ENCODE data around the gene ZBED4.
"Not testable (repeated sequence)": the region's sequence is repeated elsewhere in the genome, so short reads cannot be mapped to it uniquely, and the experiment has no call there.

Gene ZBED4

DNA sequence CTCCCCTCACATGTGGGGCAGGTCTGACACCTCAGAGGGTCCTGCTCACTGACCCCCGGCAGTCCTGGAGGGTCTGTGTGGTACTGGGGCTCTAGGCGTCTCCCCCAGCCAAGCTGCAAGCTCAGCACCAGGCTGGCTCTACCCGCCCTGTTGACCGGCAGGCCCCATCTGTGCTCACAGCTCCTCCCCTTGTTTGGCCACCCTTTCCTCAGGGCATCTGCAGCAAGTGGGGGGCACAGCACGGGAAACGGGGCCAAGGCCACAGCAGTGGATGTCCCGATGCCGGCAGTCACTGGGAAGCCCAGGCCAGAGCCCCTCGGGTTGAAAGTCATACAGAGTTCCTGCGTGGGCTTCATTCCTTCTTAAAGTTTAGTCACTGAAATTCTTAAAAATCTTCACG, 31.9 kb upstream of the ZBED4 start:
- not testable (repeated sequence) for H3K4me3 Mint-ChIP-seq; H3K9me3 Mint-ChIP-seq; H3K27me3 Mint-ChIP-seq (ENCODE audit: low read depth); DNase-seq (ENCODE audit: low spot score); H3K27ac Mint-ChIP-seq
- Mint-ChIP-seq H3K36me3 (ENCODE audit: low read depth) (peaks cover 68% of the 10 kb centered on the region), H3K4me1 (ENCODE audit: low read depth) (peaks cover 36% of the 10 kb centered on the region)

DNA sequence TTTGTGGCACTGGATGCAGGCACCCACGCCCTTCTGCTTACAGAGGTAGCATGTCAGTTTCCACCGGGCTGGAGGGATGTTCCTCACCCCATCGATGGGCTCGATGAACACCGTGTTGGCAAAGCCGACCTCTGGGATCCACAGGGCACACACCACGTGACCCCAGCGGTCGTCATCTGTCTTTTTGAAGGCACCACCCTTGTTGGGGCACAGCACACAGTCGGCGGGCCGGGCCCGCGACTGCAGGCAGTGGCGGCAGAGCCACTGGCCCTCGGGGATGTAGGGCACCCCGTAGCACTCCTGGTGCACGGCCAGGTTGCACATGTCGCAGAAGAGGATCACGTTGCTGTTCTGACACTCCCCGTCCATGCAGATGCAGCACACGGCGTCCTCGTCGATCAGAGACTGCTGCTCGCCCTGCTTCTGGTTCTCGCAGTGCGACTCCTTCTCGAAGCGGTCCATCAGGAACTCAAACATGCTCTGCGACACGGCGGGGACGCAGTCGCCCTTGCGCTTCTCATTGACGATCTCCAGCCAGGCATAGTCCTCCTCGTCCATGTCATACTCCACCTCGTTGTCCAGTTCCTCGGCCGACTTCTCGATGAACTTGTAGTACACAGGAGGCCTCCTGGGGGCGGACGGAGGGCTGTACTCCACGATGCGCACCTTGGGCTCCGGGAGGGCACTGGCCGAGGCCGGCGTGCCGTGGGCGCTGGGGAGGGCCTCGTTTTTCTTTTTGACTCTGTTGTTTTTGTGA, 30.2 kb upstream of the ZBED4 start:
- peaks cover 51% of the 10 kb centered on the region for H3K36me3 Mint-ChIP-seq (ENCODE audit: low read depth)
- no peak overlapping the region for H3K4me3 Mint-ChIP-seq
- no peak for DNase-seq (ENCODE audit: low spot score)
- peaks cover 25% of the 10 kb centered on the region for H3K4me1 Mint-ChIP-seq (ENCODE audit: low read depth)
- peak overlapping the region; percentile 41 for H3K27ac Mint-ChIP-seq
- H3K9me3 Mint-ChIP-seq = no peaks in the 10 kb centered on the region
- no peaks in the 10 kb centered on the region for H3K27me3 Mint-ChIP-seq (ENCODE audit: low read depth)

DNA sequence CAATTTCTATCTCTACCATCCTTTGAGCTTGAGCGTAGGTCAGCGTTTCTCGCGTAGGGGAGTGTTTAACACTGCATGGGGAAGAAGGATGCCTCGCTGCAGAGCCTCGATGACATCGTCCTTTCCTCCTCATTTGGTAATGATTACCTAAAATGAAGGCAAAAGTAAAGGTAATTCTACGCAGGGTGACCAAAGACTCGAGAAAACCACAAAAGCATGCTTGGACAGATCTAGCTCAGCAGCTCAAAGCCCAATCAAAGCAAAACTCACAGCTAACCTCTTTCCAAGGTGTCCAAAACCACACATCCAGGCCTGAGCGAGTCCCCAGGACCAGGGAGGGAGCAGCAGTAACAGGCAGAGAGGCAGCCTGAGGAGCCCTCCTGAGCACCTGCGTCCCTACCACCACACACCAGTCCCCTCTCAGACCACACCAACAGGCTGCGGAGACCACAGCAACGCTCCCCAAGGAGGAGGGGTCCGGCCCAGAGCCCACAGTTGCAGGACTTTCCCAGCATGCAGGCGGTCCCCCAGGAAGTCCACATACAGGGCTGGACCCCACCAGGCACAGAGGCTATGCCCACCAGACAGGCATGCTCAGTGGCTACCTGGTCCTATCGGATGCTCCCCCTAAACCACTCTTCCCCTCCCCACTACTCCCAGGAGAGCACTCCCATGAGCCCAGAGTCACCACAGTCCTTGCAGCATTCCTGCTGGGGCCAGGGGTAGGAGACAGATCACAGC, 29.3 kb upstream of the ZBED4 start:
- no peak for DNase-seq (ENCODE audit: low spot score)
- Mint-ChIP-seq H3K9me3 (no peaks in the 10 kb centered on the region), H3K36me3 (ENCODE audit: low read depth) (peaks cover 42% of the 10 kb centered on the region), H3K4me3 (peak overlapping the region; percentile 48), H3K27me3 (ENCODE audit: low read depth) (no peaks in the 10 kb centered on the region), H3K27ac (no peak overlapping the region), H3K4me1 (ENCODE audit: low read depth) (peaks cover 27% of the 10 kb centered on the region)

DNA sequence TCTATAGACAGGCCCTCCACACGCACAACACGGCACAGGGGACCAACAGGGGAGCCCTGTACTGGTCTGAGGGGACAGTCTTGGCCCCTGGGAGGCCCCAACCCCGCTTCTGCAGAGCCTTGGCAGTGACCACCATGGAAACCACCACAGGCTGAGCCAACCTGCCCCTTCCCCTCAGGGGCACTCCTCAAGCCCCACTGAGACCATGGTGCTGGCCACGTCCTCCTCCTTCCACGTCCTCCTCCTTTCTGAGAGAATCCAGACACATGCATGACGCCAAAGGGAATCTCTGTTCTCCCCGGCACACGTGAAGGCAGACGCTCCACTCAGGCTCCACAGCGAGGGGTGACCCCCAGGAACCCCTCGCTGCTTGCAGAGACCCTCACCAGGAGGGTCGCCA, 28.7 kb upstream of the ZBED4 start:
- H3K4me3 Mint-ChIP-seq = peak overlapping the region; percentile 93
- H3K4me1 Mint-ChIP-seq (ENCODE audit: low read depth) = peaks cover 33% of the 10 kb centered on the region

DNA sequence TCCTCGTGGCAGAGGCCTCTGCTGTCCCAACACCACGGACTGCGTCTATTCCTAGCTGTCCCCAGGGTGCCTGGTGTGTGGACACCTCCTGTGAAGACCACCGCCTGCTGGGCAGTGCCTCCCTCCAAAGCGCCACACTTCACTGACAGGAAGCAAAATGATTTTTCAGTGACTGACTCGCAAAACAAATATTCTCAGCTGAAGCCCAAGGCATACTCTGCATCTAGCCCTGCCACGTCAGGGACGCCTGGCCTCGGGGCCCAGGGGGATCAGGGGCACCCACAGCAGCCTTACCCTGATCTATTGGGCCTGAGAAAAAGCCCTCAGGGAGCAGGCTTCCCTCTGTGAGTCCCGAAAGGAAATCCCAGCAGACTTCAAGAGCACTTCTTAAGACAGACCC, 28.2 kb upstream of the ZBED4 start:
- Mint-ChIP-seq H3K27me3 (ENCODE audit: low read depth) (no peaks in the 10 kb centered on the region), H3K36me3 (ENCODE audit: low read depth) (peaks cover 39% of the 10 kb centered on the region), H3K9me3 (peaks cover 4% of the 10 kb centered on the region), H3K27ac (peak overlapping the region; percentile 93), H3K4me1 (ENCODE audit: low read depth) (peaks cover 36% of the 10 kb centered on the region), H3K4me3 (peak overlapping the region; percentile 93)
- DNase-seq (ENCODE audit: low spot score) = no peak

More for the DNA sequence above, 28.7 kb upstream of the ZBED4 start:
- DNase-seq (ENCODE audit: low spot score) = no peak
- H3K27ac Mint-ChIP-seq = no peak overlapping the region
- H3K9me3 Mint-ChIP-seq = peaks cover 3% of the 10 kb centered on the region
- H3K27me3 Mint-ChIP-seq (ENCODE audit: low read depth) = no peaks in the 10 kb centered on the region
- H3K36me3 Mint-ChIP-seq (ENCODE audit: low read depth) = peaks cover 42% of the 10 kb centered on the region

DNA sequence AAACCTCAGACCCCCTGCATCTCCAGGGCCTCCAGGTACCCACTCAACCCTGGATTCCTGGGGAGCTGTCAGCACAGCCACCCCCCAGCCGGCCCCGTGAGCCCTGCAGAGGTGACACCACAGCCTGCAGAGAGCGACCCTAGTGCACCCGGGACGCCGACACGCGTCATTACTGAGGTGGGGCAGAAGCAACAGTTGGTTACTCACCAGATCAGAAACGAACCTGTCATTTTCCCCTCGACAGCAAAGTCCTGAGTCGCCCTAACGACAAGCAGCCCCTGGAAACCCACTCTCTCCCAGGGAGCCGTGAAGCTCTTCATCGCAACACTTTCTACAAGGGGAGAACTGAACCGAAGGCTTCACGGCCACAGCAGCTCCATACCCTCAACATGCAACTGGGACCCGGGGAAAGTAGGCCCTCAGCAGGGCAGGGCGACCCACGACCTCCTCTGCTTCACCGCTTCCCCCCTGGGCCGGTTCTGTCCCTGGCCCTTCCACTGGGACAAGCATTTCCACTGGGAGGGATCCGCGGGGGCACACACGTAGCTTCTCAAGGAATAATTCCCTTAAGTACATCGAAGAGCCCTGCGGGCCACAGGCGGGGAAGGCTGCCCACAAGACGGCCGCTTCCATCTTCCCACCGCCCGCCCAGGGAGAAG, 27.6 kb upstream of the ZBED4 start:
- peaks cover 35% of the 10 kb centered on the region for H3K4me1 Mint-ChIP-seq (ENCODE audit: low read depth)
- H3K4me3 Mint-ChIP-seq = peak overlapping the region; percentile 93
- H3K9me3 Mint-ChIP-seq = peaks cover 4% of the 10 kb centered on the region

DNA sequence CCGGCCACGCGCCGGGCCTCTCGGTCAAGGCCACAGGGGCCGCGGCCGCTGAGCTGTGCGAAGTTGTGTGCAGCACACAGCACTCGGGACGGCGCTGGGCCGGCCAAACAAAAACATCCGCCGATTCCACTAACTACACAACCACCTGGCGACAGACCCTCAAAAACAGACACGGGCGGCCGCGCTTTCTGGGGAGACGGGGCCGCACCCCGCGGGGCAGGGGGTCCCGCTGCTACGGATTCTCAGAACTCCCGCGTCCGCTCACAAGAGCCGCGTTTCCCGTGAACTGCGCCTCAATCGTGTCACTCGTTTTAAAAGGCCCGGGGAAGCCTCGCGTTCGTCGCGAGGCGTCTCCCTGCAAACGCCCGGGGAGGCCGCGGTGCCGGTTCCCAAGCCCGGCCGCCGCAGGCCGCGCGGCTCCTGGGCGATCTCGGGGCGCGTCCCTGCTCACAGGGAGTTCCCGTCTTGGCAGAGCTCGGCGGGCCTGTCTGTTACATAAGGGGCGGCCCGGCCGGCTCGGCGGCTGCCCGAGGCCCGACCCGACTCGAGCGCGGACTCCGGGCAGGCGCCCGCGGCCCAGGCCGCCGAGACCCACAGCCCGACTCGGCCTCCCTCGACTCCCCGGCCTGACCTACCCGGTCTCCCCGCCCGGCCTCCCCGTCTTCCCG, 26.9 kb upstream of the ZBED4 start:
- Mint-ChIP-seq H3K9me3 (peaks cover 4% of the 10 kb centered on the region), H3K27ac (peak overlapping the region; percentile 93), H3K36me3 (ENCODE audit: low read depth) (peaks cover 30% of the 10 kb centered on the region), H3K4me3 (peak overlapping the region; percentile 93), H3K4me1 (ENCODE audit: low read depth) (peaks cover 36% of the 10 kb centered on the region), H3K27me3 (ENCODE audit: low read depth) (no peaks in the 10 kb centered on the region)
- no peak for DNase-seq (ENCODE audit: low spot score)

More for the DNA sequence above, 27.6 kb upstream of the ZBED4 start:
- Mint-ChIP-seq H3K27me3 (ENCODE audit: low read depth) (no peaks in the 10 kb centered on the region), H3K27ac (peak overlapping the region; percentile 93), H3K36me3 (ENCODE audit: low read depth) (peaks cover 32% of the 10 kb centered on the region)
- peak; percentile 52 for DNase-seq (ENCODE audit: low spot score)

DNA sequence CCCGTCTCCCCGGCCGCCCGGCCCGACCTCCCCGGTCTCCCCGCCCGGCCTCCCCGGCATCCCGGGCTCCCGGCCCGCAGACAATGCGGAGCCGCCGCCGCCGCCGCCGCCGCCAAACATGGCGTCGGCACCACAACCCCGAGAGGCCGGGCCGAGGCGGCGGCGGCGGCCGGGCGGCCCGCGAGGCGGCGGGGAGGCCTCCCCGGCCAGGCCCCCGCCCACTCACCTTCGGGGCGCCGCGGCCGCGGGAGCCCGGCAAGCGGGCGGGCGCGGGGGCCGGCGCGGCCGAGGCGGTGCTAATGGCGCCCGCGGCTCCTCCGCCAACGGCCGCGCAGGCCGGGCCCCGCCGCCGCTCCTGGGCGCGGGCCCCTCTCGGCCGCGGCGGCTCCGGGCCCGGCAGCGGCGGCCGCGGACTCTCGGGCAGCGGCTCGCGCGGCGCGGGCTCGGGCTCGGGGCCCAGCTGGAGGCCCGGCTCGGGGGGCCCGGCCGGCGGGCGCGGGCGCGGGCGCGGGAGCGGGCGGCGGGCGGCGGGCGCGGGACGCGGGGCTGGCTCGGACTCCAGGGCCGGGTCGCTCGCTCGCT, 26.3 kb upstream of the ZBED4 start:
- Mint-ChIP-seq H3K36me3 (ENCODE audit: low read depth) (peaks cover 30% of the 10 kb centered on the region), H3K9me3 (peaks cover 4% of the 10 kb centered on the region), H3K4me1 (ENCODE audit: low read depth) (peaks cover 36% of the 10 kb centered on the region), H3K27ac (no peak overlapping the region), H3K4me3 (no peak overlapping the region), H3K27me3 (ENCODE audit: low read depth) (no peaks in the 10 kb centered on the region)
- no peak for DNase-seq (ENCODE audit: low spot score)

DNA sequence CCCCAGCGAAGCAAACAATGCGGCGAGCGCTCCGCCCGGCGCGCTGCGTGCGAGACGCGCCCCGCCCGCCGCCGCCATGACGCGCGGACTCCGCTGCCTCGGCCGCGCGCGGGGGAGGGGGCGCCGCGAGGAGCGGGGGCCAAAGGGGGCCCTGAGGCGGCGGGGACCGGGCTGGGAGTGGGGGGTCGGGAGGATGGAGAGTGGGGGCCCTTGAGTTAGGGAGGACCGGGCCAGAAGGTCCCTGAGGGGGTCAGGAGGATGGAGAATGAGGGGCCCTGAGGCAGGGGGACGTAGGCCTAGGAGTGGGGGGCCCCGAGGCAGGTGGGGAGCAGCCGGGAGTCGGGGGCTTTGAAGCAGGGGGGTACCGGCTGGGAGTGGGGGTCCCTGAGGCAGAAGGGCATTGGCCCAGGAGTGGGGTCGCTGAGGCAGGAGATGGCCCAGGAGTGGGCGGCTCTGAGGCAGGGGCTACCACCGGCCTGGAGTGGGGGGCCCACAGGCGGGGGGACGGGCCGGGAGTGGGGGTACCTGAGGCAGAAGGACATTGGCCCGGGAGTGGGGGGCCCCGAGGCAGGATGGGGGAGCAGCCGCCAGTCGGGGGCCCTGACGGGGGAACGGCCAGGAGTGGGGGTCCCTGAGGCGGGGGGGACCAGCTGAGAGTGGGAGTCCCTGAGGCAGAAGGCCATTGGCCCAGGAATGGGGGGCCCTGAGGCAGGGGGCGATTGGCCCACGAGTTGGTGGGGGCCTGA, 25.6 kb upstream of the ZBED4 start, which contains the start of gene BRD1:
TSS of gene BRD1 (minus strand) at position 21 of the 746 bp plus-strand sequence. CDS start 3,556 bp downstream, outside the sequence.
- peak; percentile 61 for DNase-seq (ENCODE audit: low spot score)

DNA sequence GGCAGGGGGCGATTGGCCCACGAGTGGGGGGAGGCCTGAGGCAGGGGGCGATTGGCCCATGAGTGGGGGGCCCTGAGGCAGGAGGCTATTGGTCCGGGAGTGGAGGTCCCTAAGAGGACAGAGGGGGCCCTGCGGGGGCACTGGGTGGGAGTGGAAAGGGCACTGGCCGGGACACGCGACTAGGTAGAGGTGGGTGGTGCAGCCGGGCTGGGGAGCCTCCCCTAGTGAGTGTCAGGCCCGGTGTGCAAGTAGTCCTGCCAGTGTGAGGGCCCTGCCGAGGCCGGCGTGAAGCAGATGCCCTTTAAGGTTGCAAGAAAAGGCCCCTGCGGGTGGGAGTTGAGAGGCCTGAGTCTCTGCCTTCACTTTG, 25.1 kb upstream of the ZBED4 start:
- peaks cover 37% of the 10 kb centered on the region for H3K4me1 Mint-ChIP-seq (ENCODE audit: low read depth)
- peak overlapping the region; percentile 75 for H3K4me3 Mint-ChIP-seq
- peak overlapping the region; percentile 88 for H3K27ac Mint-ChIP-seq
- no peak for DNase-seq (ENCODE audit: low spot score)
- H3K36me3 Mint-ChIP-seq (ENCODE audit: low read depth) = peaks cover 23% of the 10 kb centered on the region
- peaks cover 4% of the 10 kb centered on the region for H3K9me3 Mint-ChIP-seq
- no peaks in the 10 kb centered on the region for H3K27me3 Mint-ChIP-seq (ENCODE audit: low read depth)

More for the DNA sequence above, 25.6 kb upstream of the ZBED4 start, which contains the start of gene BRD1:
- H3K9me3 Mint-ChIP-seq = peaks cover 4% of the 10 kb centered on the region
- peaks cover 27% of the 10 kb centered on the region for H3K36me3 Mint-ChIP-seq (ENCODE audit: low read depth)
- H3K27ac Mint-ChIP-seq = peak within 1 kb of the TSS; percentile 93
- H3K27me3 Mint-ChIP-seq (ENCODE audit: low read depth) = no peaks in the 10 kb centered on the region
- peaks cover 38% of the 10 kb centered on the region for H3K4me1 Mint-ChIP-seq (ENCODE audit: low read depth)
- H3K4me3 Mint-ChIP-seq = peak within 1 kb of the TSS; percentile 93

DNA sequence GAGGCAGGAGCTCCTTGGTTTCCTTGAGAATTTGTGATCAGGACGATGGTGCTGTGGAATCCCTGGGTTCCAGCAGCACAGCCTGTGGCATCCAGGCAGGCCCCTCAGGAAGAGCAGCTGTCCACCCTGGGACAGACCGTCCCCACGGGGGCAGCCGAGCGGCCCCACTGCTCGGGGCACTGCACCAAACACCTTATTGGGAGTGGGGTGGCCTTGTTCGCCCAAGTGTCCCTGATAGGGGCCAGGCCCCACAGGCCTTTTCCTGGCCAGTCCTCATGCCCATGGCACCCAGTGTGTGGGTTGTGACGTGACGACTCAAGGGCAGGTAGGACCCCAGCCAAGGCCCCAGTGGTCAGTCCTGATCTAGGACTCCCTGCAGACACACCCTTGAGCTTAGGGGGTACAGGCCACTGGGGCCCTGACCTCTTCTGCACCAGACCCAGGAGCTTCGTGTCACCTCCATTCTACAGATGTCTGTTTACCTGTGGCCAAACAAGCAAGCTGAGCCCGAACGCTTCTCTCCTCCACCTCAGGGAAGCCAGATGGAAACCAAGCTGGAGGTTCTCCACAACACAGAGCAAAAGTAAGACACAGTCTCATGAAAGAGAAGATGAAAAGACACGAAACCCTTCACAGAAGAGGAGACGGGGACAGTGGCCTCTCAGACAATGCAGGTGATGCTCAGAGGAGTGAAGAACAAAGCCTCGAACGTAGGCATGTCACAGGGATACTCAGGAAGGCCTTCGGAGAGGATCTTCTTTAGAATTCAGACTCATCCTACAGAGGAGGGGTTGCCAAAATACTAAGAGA, 24.4 kb upstream of the ZBED4 start:
- DNase-seq (ENCODE audit: low spot score) = no peak
- peaks cover 32% of the 10 kb centered on the region for H3K4me1 Mint-ChIP-seq (ENCODE audit: low read depth)
- no peaks in the 10 kb centered on the region for H3K27me3 Mint-ChIP-seq (ENCODE audit: low read depth)

DNA sequence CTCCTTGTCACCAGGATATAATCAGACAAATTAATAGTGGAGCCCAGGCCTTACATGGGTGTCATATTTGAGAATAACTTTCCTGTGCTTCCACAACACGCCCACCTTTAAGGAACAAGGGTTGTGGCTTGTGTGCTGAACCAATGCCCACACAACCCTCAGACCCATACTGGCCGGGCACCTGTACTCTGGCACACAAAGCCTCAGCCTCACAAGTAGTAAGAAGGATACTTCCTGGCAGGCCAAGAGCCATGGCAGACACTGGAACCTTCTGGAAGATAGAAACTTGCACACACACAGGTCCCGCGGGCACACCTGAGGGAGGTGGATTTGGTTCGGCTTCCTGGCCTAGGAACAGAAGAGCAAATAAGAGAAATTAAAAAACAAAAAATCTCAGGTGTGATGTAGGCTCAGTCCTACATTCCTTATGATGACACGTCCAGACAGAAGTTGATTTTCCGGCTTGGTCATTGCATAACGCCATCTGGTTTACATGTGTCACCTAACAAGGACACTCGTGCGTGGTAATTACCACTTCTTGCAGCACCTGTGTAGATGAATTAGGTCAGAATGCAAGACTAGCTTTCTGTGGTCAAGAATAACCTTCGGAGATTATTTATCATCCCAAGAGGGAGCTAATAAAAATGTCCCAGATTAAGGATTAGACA, 20.2 kb upstream of the ZBED4 start:
- peaks cover 2% of the 10 kb centered on the region for H3K27me3 Mint-ChIP-seq (ENCODE audit: low read depth)
- no peak for DNase-seq (ENCODE audit: low spot score)
- H3K27ac Mint-ChIP-seq = no peak overlapping the region
- H3K9me3 Mint-ChIP-seq = peaks cover 4% of the 10 kb centered on the region
- H3K4me1 Mint-ChIP-seq (ENCODE audit: low read depth) = peaks cover 30% of the 10 kb centered on the region
- H3K4me3 Mint-ChIP-seq = no peak overlapping the region
- H3K36me3 Mint-ChIP-seq (ENCODE audit: low read depth) = no peaks in the 10 kb centered on the region

More for the DNA sequence above, 24.4 kb upstream of the ZBED4 start:
- Mint-ChIP-seq H3K27ac (peak overlapping the region; percentile 88), H3K36me3 (ENCODE audit: low read depth) (peaks cover 16% of the 10 kb centered on the region), H3K4me3 (peak overlapping the region; percentile 75), H3K9me3 (peaks cover 4% of the 10 kb centered on the region)
